Lower lobe of right lung (tissue), 2 donors: Measurements from ENCODE around the gene COL9A3. TPM values are rescaled to one million over a fixed set of nuclear protein-coding genes. Genes with fewer than 3 reads are reported as not detected.

Source experiments
- ATAC-seq, 2 donors: fragments of 200-7000 bp; cut with Tn5 transposase; one replicate each; pipeline ENCODE4 v1.9.1; 2020 to 2022; ENCODE audit warnings: mild to moderate bottlenecking in 2 of 2, moderate library complexity in 2 of 2
- DNase-seq: peaks from one replicate; pipeline ENCODE4 v3.0.0-alpha.2; 2020
- H3K27ac ChIP-seq: fragments of 200-600 bp; one replicate; pipeline ENCODE4 v1.8.0; 2022
- H3K27me3 ChIP-seq: fragments of 200-600 bp; one replicate; pipeline ENCODE4 v1.8.0; 2022; ENCODE audit warnings: low read depth
- H3K36me3 ChIP-seq: fragments of 200-600 bp; one replicate; pipeline ENCODE4 v1.8.0; 2022; ENCODE audit warnings: mild to moderate bottlenecking
- H3K4me1 ChIP-seq: fragments of 200-600 bp; one replicate; pipeline ENCODE4 v1.8.0; 2022
- H3K4me3 ChIP-seq: fragments of 200-600 bp; one replicate; pipeline ENCODE4 v1.8.0; 2022; ENCODE audit warnings: mild to moderate bottlenecking
- H3K9me3 ChIP-seq: fragments of 200-600 bp; one replicate; pipeline ENCODE4 v1.8.0; 2022
- CTCF ChIP-seq: fragments of 200-600 bp; IDR thresholded peaks from one replicate; pipeline ENCODE4 v1.8.0; 2022; ENCODE audit warnings: antibody characterized with exemption, mild to moderate bottlenecking
- intact Hi-C: fragments of 100-400 bp; cut with DNase I; formaldehyde crosslinking; loops from one replicate; pipeline ENCODE4 v1.11.0; 2022
- total RNA-seq: library from RNA; stranded (reverse); fragmentation: NEBNext Ultra II Directional; extraction: Animal tissue kit (Norgen Biotek cat#: 25700); gene quantifications from one replicate; pipeline ENCODE4 v1.2.1, GENCODE V29; 2021
- donor health status: DM: no; HTN: yes; CAD: no; lungs with severe emphysema.

Gene COL9A3
- total RNA-seq, 1 donor from 2014 or later = 0.89 TPM

- no peak for ATAC-seq
- TF ChIP-seq CTCF = no peak
- H3K27ac ChIP-seq = no peak overlapping the region
- intact Hi-C loops = no loop called here
- peaks cover 6% of the 10 kb centered on the region for H3K27me3 ChIP-seq
- H3K4me1 ChIP-seq = peaks cover 15% of the 10 kb centered on the region
- no peak for DNase-seq
- H3K9me3 ChIP-seq = no peaks in the 10 kb centered on the region
- H3K36me3 ChIP-seq = no peaks in the 10 kb centered on the region
- no peak overlapping the region for H3K4me3 ChIP-seq
Measured at GRCh38 chr20:62830251-62830650, 13.4 kb downstream of the COL9A3 start.

GRCh38 chr20:62830821-62831220, 14.0 kb downstream of the COL9A3 start:
- Histone ChIP-seq H3K4me3 (no peak overlapping the region), H3K36me3 (no peaks in the 10 kb centered on the region), H3K9me3 (no peaks in the 10 kb centered on the region), H3K27ac (no peak overlapping the region), H3K27me3 (peaks cover 6% of the 10 kb centered on the region), H3K4me1 (peaks cover 15% of the 10 kb centered on the region)
- DNase-seq (no peak), ATAC-seq (no peak)
- no peak for TF ChIP-seq CTCF
- intact Hi-C loops = no loop called here

- Histone ChIP-seq H3K27me3 (peaks cover 12% of the 10 kb centered on the region), H3K27ac (no peak overlapping the region), H3K4me1 (peaks cover 15% of the 10 kb centered on the region), H3K4me3 (no peak overlapping the region), H3K9me3 (no peaks in the 10 kb centered on the region), H3K36me3 (no peaks in the 10 kb centered on the region)
- TF ChIP-seq CTCF = no peak
- no peak for DNase-seq
- intact Hi-C loops = no loop called here
- ATAC-seq = peak; percentile 38 to 41
Measured at GRCh38 chr20:62831361-62831788, 14.5 kb downstream of the COL9A3 start.

GRCh38 chr20:62831854-62832211, 15.0 kb downstream of the COL9A3 start:
- DNase-seq (no peak), ATAC-seq (no peak)
- Histone ChIP-seq H3K4me1 (peaks cover 15% of the 10 kb centered on the region), H3K9me3 (no peaks in the 10 kb centered on the region), H3K4me3 (no peak overlapping the region), H3K36me3 (no peaks in the 10 kb centered on the region), H3K27me3 (peaks cover 16% of the 10 kb centered on the region), H3K27ac (no peak overlapping the region)
- no peak for TF ChIP-seq CTCF
- intact Hi-C loops = no loop called here

DNA sequence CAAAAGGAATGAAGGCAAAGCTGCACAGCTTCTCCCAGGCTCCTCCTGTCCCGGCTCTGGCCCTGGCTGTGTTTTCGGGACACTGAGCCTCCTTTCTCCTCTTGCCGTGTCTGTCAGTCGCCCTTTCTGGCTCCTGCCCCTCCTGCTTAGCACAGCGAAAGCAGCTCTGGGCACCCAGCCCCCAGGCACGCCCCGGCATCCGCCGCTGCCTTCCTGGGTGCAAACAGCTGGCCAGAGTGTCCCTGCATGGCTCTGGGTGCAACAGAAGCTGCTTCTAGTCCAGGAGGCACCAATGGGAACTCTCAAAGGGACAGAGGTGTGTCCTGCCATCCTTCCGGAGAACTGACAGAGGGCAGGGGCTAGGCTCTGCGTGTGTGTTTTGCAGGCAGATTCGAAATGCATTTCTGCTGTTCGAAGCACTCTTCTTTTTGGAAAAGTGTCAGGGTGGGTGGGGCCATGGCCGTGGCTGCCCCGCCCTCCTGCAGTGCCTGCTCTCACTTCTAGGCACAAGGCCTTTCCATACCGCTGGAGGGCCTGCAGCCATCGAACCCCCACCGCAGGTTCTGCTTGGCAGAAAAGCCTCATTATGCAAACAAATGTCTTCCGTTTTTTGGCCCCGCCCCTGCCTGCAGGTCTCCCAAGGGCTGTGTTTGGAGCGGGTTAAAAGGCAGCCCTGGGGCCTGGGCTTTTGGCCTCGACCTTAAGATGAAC, 15.5 kb downstream of the COL9A3 start:
- Histone ChIP-seq H3K4me3 (no peak overlapping the region), H3K27me3 (peaks cover 19% of the 10 kb centered on the region), H3K27ac (no peak overlapping the region), H3K36me3 (no peaks in the 10 kb centered on the region), H3K4me1 (peaks cover 15% of the 10 kb centered on the region), H3K9me3 (no peaks in the 10 kb centered on the region)
- DNase-seq (peak; percentile 74), ATAC-seq (peak; percentile 50 to 51)
- TF ChIP-seq CTCF = no peak
- intact Hi-C loops = no loop called here
